NCI-H774 (cell line): Measurements from ENCODE around the gene KCNJ14.
A peak's percentile ranks its signal among the peaks of the same experiment; 100 is the strongest.

Experiments
- DNase-seq: peaks from one replicate; lab custom pipeline; 2025; lab: John Stamatoyannopoulos, UW

The KCNJ14 gene

GRCh38 chr19:48508729-48509411, 53.5 kb downstream of the KCNJ14 start:
- DNase-seq: no peak

GRCh38 chr19:48509467-48510194, 54.3 kb downstream of the KCNJ14 start:
- DNase-seq: no peak

DNA sequence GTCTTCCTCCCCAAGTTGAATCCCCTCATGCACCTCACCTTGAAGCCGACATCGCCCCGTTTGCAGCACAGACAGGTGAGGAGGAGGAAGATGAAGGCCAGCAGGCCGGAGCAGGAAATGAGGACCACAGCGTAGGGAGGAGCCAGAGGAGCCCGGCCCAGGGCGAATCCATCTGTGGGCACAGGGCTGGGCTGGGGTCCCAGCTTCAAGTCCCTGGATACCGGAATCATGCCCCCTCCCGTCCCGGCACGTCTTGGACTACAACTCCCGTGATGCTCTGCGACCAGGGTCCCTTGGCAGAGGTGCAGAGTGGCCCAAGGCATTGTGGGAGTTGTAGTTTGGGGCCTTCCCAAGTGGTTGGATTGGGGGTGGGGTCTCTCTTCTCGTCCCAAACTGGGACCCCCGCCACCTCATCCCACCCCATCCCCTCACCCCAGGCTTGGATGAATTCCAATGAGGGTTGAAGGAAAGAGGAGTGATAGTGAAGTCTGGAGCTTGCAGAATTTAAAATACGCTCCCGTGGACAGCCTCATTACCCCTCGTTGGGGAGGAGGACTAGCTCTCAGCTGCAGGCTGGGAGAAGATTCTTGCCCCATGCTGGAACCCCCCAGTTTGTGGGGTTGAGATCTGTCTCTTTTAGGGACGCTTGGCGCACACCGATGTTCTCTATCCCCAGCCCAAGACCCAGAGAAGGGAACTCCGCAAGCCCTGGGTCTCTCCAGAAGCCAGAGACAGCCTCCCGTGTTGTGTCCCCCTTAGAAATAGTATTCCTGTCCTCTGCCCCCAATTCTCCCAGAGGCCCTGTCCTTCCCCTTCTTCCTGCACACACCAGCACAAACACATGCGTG, 55.3 kb downstream of the KCNJ14 start:
- peak; percentile 35 for DNase-seq

GRCh38 chr19:48511321-48511731, 56.0 kb downstream of the KCNJ14 start:
- DNase-seq: no peak

- peak; percentile 29 for DNase-seq
These were observed 56.6 kb downstream of the KCNJ14 start, which contains the start of gene LMTK3 for GRCh38 chr19:48511800-48512503. TSS of gene LMTK3 (minus strand) at chr19:48511835. CDS start at chr19:48511576, 259 bp downstream.

DNA sequence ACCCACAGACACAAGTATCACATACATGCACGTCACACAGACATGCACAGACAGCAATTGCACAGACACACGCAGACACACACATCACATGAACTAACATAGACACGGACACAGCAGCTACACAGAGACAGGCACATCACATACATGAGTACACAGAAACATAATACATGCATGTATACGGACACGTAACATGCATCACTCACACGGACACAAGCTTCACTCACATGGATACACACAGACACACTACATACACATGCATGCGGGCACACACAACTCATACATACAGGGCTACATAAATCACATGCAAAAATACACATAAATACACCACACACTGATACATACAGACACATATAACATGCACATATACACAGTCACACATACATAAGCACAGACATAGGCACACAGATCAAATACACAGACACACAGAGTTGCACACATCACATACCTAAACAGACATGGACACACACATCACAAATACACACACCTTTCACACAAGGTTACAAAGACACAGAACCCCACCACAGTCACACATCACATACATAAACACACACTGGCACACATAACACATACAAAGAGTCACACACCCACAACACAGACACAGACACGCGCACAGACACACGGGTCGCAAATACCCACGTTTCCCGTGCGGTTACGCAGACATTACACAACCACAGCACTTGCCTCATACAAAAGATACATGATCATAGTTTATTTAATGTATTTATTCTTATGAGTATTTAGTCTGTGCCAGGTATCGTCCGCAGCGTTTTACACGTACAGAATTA, 57.3 kb downstream of the KCNJ14 start:
- no peak for DNase-seq

GRCh38 chr19:48513289-48514122, 58.1 kb downstream of the KCNJ14 start:
- DNase-seq: peak; percentile 56

- no peak for DNase-seq
These were observed 58.7 kb downstream of the KCNJ14 start for GRCh38 chr19:48514123-48514458.

- no peak for DNase-seq
These were observed 61.2 kb downstream of the KCNJ14 start for GRCh38 chr19:48516536-48516935.
